ENCODE data around the gene SPATA31D4. TPM values are rescaled to one million over a fixed set of nuclear protein-coding genes. Genes with fewer than 3 reads are reported as not detected.

The SPATA31D4 gene
- total RNA-seq, 1 donor from 2014 or later, result not detected

- DNase-seq (ENCODE audit: low spot score in 2 of 2), result no peak
- no peaks in the 10 kb centered on the region for H3K36me3 ChIP-seq
- no peak for TF ChIP-seq CTCF (IDR thresholded peaks at IDR 0.05)
- intact Hi-C loops (cut with DNase I), result no loop called here
- no peak overlapping the region for H3K4me3 ChIP-seq
- H3K27ac ChIP-seq, result no peak overlapping the region
- no peaks in the 10 kb centered on the region for H3K27me3 ChIP-seq
- H3K9me3 ChIP-seq, result no peaks in the 10 kb centered on the region
- H3K4me1 ChIP-seq, result no peaks in the 10 kb centered on the region
These were observed 43.5 kb downstream of the SPATA31D4 start for GRCh38 chr9:81971727-81972126.

- Histone ChIP-seq H3K4me3 (no peak overlapping the region), H3K4me1 (no peaks in the 10 kb centered on the region), H3K27me3 (no peaks in the 10 kb centered on the region), H3K9me3 (no peaks in the 10 kb centered on the region), H3K36me3 (no peaks in the 10 kb centered on the region), H3K27ac (peak overlapping the region; percentile 19 to 30)
- intact Hi-C loops (cut with DNase I), result no loop called here
- no peak for DNase-seq (ENCODE audit: low spot score in 2 of 2)
- no peak for TF ChIP-seq CTCF (IDR thresholded peaks at IDR 0.05)
These were observed 46.5 kb downstream of the SPATA31D4 start for GRCh38 chr9:81974764-81975163.

- intact Hi-C loops (cut with DNase I), result no loop called here
These were observed 48.1 kb downstream of the SPATA31D4 start for GRCh38 chr9:81976351-81976750.

GRCh38 chr9:81979196-81979595 lies 51.0 kb downstream of the SPATA31D4 start:
- intact Hi-C loops (cut with DNase I), result no loop called here
- TF ChIP-seq CTCF (IDR thresholded peaks at IDR 0.05), result no peak
- DNase-seq (ENCODE audit: low spot score in 2 of 2), result no peak
- no peaks in the 10 kb centered on the region for H3K36me3 ChIP-seq
- H3K27me3 ChIP-seq, result no peaks in the 10 kb centered on the region
- no peaks in the 10 kb centered on the region for H3K9me3 ChIP-seq
- H3K4me1 ChIP-seq, result no peaks in the 10 kb centered on the region
- H3K4me3 ChIP-seq, result no peak overlapping the region
- H3K27ac ChIP-seq, result no peak overlapping the region

More at GRCh38 chr9:81976351-81976750, 48.1 kb downstream of the SPATA31D4 start:
- no peak overlapping the region for H3K4me3 ChIP-seq
- H3K4me1 ChIP-seq, result no peaks in the 10 kb centered on the region
- H3K9me3 ChIP-seq, result no peaks in the 10 kb centered on the region
- no peak for DNase-seq (ENCODE audit: low spot score in 2 of 2)
- no peaks in the 10 kb centered on the region for H3K27me3 ChIP-seq
- H3K27ac ChIP-seq, result no peak overlapping the region
- H3K36me3 ChIP-seq, result no peaks in the 10 kb centered on the region
- no peak for TF ChIP-seq CTCF (IDR thresholded peaks at IDR 0.05)

GRCh38 chr9:81980568-81980967 lies 52.3 kb downstream of the SPATA31D4 start:
- Histone ChIP-seq H3K4me3 (no peak overlapping the region), H3K9me3 (no peaks in the 10 kb centered on the region), H3K4me1 (no peaks in the 10 kb centered on the region), H3K27ac (no peak overlapping the region), H3K27me3 (no peaks in the 10 kb centered on the region), H3K36me3 (no peaks in the 10 kb centered on the region)
- no peak for TF ChIP-seq CTCF (IDR thresholded peaks at IDR 0.05)
- intact Hi-C loops (cut with DNase I), result no loop called here
- no peak for DNase-seq (ENCODE audit: low spot score in 2 of 2)

GRCh38 chr9:81981883-81982282 lies 53.7 kb downstream of the SPATA31D4 start:
- Histone ChIP-seq H3K4me3 (no peak overlapping the region), H3K36me3 (no peaks in the 10 kb centered on the region), H3K9me3 (no peaks in the 10 kb centered on the region), H3K27me3 (no peaks in the 10 kb centered on the region), H3K4me1 (no peaks in the 10 kb centered on the region), H3K27ac (no peak overlapping the region)
- intact Hi-C loops (cut with DNase I), result no loop called here
- no peak for TF ChIP-seq CTCF (IDR thresholded peaks at IDR 0.05)
- no peak for DNase-seq (ENCODE audit: low spot score in 2 of 2)

All from ascending aorta (tissue), 2 donors.